Activated T-cell treated with anti-CD3 and anti-CD28 coated beads, Interleukin-2, amount 50 U/mL, for 48 hours (primary cell): Measurements from ENCODE around the gene ARHGAP6.

ENCODE experiments used
- DNase-seq, 2 experiments: peaks; one replicate each; pipeline ENCODE4 v3.0.0-alpha.2; 2020

Gene ARHGAP6

GRCh38 chrX:11421805-11422524 is 243.8 kb downstream of the ARHGAP6 start:
- no peak for DNase-seq

GRCh38 chrX:11420851-11421250 is 244.9 kb downstream of the ARHGAP6 start:
- no peak for DNase-seq

- DNase-seq, result no peak
Observed at GRCh38 chrX:11419102-11419501, 246.6 kb downstream of the ARHGAP6 start.

- DNase-seq, result no peak
Observed at GRCh38 chrX:11416600-11416999, 249.1 kb downstream of the ARHGAP6 start.

GRCh38 chrX:11414091-11414490 is 251.6 kb downstream of the ARHGAP6 start:
- no peak for DNase-seq

- DNase-seq, result no peak
Observed at GRCh38 chrX:11412715-11413623, 252.8 kb downstream of the ARHGAP6 start.

GRCh38 chrX:11409957-11410356 is 255.8 kb downstream of the ARHGAP6 start:
- no peak for DNase-seq

DNA sequence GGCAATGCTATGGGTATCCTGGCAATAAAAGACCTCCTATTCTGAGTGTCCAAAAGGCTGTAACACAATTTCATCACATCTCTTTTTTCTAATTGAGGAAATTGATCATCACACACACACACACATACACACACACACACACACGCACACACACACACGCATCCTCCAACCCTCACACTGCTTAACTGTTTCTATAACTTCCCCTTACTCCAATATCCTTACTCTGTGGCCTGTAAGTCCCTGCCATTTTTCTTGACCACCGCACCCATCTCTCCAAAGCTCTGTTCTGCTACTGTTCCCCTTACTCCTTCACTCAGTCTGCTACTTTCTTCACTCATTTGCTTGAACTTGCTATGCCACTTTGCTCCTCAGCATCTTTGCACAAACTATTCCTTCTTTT is 256.9 kb downstream of the ARHGAP6 start:
- no peak for DNase-seq

DNA sequence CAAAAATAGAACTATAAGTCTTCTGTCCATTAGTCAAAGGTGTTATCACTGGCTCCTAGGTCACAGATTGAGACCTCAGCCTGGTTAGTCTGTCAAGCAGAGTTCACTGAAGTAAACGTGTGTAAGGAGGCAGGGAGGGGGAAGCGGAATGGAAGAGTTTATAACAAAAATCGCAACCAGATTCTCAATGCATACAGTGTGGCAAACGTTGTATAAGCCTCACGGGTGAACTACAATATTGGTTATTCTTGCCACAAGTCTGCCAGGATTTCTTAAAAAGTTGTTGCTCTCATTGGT is 257.7 kb downstream of the ARHGAP6 start:
- DNase-seq, result no peak

DNA sequence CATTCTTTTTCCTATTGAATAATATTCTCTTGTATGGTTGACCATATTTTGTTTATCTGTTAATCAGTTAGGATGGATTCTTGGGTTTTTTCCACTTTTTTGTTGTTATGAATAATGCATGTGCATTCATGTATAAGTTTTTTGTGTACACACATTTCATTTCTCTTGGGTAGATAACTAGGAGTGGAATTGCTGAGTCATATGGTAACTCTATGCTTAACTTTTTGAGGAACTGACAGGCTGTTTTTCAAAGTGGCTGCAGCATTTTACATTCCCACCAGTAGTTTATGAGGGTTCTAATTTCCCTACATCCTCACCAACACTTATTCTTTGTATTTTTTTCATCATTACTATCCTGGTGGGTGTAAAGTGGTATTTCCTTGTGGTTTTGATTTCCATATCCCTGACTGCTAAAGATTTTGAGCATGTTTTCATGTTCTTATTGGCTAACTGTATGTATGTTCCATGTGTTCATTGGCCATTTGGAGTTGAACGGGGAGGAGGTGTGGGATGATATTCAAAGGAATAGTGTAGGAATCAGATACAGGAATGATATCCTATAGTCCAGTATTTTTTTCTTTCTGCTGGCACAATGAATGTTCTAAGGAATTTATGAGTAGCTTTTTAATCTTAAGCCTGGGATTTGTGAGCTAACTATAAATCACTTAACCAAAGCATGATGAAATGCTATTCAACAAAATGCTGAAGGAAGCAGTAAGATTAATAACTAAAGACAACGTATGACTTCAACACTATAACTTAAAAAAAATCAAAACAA is 258.2 kb downstream of the ARHGAP6 start:
- DNase-seq, result no peak

- DNase-seq, result no peak
Observed at GRCh38 chrX:11406109-11406765, 259.5 kb downstream of the ARHGAP6 start.

GRCh38 chrX:11403631-11404030 is 262.1 kb downstream of the ARHGAP6 start:
- DNase-seq, result no peak

DNA sequence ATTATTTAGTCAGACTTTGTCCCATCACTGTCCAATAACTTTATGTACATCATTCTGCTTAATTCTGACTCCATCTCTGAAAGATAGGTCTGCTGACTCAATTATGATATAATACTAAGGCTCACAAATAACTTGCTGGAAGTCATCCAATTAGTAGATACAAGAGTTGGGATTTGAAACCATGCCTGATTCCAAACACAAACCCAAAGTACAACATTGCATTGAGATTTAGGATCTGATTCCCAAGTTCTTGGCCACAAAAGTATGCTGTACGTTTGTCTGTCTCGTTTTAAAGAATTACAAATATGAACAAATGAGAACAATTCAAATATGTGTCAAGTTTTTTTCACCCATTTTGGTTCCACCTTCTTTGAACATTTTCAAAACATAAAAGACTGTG is 263.8 kb downstream of the ARHGAP6 start:
- DNase-seq, result no peak

DNA sequence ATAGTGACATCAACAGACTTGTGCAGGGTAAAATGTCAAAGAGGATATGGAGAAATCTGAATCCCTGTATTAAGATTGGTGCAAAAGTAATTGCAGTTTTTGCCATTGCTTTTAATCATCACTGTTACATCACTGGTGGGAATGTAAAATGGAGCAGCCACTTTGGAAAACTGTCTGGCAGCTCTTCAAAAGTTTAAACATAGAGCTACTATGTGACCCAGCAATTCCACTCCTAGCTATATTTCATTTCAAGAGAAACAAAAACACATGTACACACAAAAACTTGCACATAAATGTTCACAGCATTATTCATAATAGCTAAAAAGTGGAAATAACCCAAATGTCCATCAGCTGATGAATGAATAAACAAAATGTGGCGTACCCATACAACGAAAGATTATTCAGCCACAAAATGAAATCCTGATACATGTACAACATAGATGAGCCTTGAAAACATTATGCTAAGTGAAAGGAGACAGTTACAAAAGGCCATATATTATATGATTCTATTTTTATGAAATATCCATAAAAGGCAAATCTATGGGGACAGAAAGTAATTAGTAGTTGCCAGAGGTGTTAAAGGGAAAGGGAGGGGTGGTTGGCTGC is 266.1 kb downstream of the ARHGAP6 start:
- no peak for DNase-seq

DNA sequence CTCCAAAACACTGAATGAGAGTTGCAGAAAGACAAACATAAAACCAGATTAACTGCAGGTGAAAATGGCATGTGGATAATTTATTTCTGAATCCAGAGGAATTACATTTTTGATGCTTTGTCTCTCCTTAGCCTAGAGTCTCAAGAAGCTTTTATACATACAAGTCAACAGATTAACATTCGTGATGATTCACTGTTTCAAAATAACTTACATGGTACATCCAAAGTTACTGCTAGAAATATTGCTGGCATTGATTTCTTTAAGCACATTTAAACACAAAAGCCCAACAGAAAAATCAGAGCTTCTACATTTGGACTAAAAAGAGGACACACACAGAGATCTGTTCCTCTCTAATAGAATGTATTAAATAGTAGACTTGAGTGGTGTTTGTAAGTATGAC is 266.9 kb downstream of the ARHGAP6 start:
- no peak for DNase-seq

- no peak for DNase-seq
Observed at GRCh38 chrX:11398139-11398538, 267.6 kb downstream of the ARHGAP6 start.

- DNase-seq, result no peak
Observed at GRCh38 chrX:11397680-11398079, 268.0 kb downstream of the ARHGAP6 start.

DNA sequence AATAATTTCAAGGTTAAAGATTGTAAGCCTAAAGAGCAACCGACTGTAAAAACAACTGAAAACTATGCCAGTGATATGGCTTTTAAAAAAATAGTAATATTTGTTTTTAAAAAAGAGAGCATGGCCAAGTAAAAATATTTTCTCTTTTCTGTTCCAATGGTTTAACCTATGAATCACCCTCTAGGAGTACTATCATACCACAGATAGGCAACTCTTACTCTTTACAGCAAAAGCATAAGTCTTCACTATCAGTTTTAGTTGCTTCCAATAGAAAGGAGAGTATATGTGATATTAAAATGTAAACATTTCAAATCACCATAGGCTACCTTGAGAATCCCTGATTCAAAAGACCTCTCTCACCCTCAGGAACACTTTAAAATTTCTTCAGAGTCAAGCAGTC is 269.9 kb downstream of the ARHGAP6 start:
- DNase-seq, result no peak

- DNase-seq, result no peak
Observed at GRCh38 chrX:11393949-11394654, 271.6 kb downstream of the ARHGAP6 start.

- DNase-seq, result no peak
Observed at GRCh38 chrX:11386812-11387211, 278.9 kb downstream of the ARHGAP6 start.

DNA sequence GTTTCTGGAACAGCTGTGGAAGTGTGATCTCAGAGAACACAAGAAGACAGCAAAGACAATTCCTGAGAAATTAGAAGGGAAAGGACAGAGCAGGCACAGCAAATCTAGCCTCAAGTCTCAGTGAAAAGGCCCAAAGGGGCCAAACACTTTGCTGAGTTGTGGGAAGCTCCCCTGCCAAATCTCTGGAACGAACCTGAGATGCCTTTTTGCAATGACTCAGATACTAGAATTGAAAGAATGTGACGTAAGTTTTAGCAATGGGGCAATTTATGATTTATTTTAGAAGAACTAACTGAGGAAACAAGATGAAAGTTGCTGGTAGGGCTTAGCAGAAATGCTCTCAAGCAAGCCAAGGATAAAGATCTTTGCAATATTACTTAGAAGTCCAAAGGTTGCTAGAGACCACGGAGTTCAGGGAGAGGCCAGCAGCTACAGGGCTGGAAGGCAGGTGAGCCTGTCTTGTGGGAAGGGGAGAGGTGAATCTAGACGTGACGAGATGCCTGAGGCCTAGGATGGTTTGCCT is 279.7 kb downstream of the ARHGAP6 start:
- DNase-seq, result no peak

GRCh38 chrX:11382930-11383329 is 282.8 kb downstream of the ARHGAP6 start:
- no peak for DNase-seq
